Osteoblast (primary cell): Measurements from ENCODE around the gene DENND2A. TPM values are rescaled to one million over a fixed set of nuclear protein-coding genes. Genes with fewer than 3 reads are reported as not detected.

Experiments
- DNase-seq: peaks from one replicate; pipeline ENCODE4 v3.0.0; 2011; ENCODE audit warnings: low spot score, mixed read lengths; ENCODE audit not compliant: insufficient read length; ENCODE audit errors: missing footprints
- H2AFZ ChIP-seq: 2 replicates; pipeline ENCODE4 v1.6.0; 2011; ENCODE audit warnings: mild to moderate bottlenecking, low read length
- H3K27ac ChIP-seq: 2 replicates; pipeline ENCODE4 v1.5.1; 2011; ENCODE audit warnings: mild to moderate bottlenecking, low read depth, low read length, moderate library complexity
- H3K27me3 ChIP-seq: 2 replicates; pipeline ENCODE4 v1.6.0; 2012; ENCODE audit warnings: mild to moderate bottlenecking, control low read depth, inconsistent platforms, low read length, moderate library complexity; ENCODE audit not compliant: insufficient read depth
- H3K36me3 ChIP-seq: 2 replicates; pipeline ENCODE4 v1.5.1; 2011; ENCODE audit warnings: mild to moderate bottlenecking, low read length, control low read depth, moderate library complexity; ENCODE audit not compliant: insufficient read depth
- H3K4me1 ChIP-seq: 2 replicates; pipeline ENCODE4 v1.5.1; 2011; ENCODE audit warnings: mild to moderate bottlenecking, low read length, control low read depth, moderate library complexity; ENCODE audit not compliant: insufficient read depth
- H3K4me2 ChIP-seq: 2 replicates; pipeline ENCODE4 v1.6.0; 2011; ENCODE audit warnings: mild to moderate bottlenecking, low read length; ENCODE audit not compliant: insufficient read depth
- H3K4me3 ChIP-seq: fragments of 200-600 bp; sonication (generic); 3 replicates; pipeline ENCODE4 v1.5.1; 2012; ENCODE audit warnings: mild to moderate bottlenecking, low read length, inconsistent platforms; ENCODE audit not compliant: insufficient read depth
- H3K79me2 ChIP-seq: 2 replicates; pipeline ENCODE4 v1.6.0; 2012; ENCODE audit warnings: mild to moderate bottlenecking, low read length, control low read depth, inconsistent platforms; ENCODE audit not compliant: insufficient read depth
- H3K9me3 ChIP-seq: 2 replicates; pipeline ENCODE4 v1.5.1; 2011; ENCODE audit warnings: low read depth, low read length, control low read depth
- H4K20me1 ChIP-seq: 2 replicates; pipeline ENCODE4 v1.6.0; 2012; ENCODE audit warnings: mild to moderate bottlenecking, low read length, control low read depth; ENCODE audit not compliant: insufficient read depth
- total RNA-seq: library from RNA; depleted of rRNA; stranded (reverse); fragments of >200 nt; gene quantifications from 2 replicates; pipeline ENCODE4 v1.2.3, GENCODE V29; 2012
- TF ChIP-seq, protein P1 (sequence below): IDR thresholded peaks from 2 replicates; pipeline ENCODE4 v1.5.1; 2011; ENCODE audit warnings: mild to moderate bottlenecking, low read depth, low read length, moderate library complexity; ENCODE audit errors: extremely low read depth

Gene DENND2A
- total RNA-seq, 1 donor, result 0.36 TPM

GRCh38 chr7:140675726-140676125 lies 35.1 kb upstream of the DENND2A start:
- no peaks in the 10 kb centered on the region for H3K27me3 ChIP-seq
- no peaks in the 10 kb centered on the region for H3K79me2 ChIP-seq
- H2AFZ ChIP-seq, result no peak overlapping the region
- no peak overlapping the region for H3K27ac ChIP-seq
- TF ChIP-seq, protein P1, sequence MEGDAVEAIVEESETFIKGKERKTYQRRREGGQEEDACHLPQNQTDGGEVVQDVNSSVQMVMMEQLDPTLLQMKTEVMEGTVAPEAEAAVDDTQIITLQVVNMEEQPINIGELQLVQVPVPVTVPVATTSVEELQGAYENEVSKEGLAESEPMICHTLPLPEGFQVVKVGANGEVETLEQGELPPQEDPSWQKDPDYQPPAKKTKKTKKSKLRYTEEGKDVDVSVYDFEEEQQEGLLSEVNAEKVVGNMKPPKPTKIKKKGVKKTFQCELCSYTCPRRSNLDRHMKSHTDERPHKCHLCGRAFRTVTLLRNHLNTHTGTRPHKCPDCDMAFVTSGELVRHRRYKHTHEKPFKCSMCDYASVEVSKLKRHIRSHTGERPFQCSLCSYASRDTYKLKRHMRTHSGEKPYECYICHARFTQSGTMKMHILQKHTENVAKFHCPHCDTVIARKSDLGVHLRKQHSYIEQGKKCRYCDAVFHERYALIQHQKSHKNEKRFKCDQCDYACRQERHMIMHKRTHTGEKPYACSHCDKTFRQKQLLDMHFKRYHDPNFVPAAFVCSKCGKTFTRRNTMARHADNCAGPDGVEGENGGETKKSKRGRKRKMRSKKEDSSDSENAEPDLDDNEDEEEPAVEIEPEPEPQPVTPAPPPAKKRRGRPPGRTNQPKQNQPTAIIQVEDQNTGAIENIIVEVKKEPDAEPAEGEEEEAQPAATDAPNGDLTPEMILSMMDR, result no peak
- DNase-seq, result no peak
- H3K4me1 ChIP-seq, result peaks cover 8% of the 10 kb centered on the region
- peak overlapping the region; percentile 3 for H3K4me2 ChIP-seq
- H4K20me1 ChIP-seq, result peaks cover 4% of the 10 kb centered on the region
- peaks cover 2% of the 10 kb centered on the region for H3K36me3 ChIP-seq
- H3K4me3 ChIP-seq, result no peak overlapping the region
- H3K9me3 ChIP-seq, result no peaks in the 10 kb centered on the region

DNA sequence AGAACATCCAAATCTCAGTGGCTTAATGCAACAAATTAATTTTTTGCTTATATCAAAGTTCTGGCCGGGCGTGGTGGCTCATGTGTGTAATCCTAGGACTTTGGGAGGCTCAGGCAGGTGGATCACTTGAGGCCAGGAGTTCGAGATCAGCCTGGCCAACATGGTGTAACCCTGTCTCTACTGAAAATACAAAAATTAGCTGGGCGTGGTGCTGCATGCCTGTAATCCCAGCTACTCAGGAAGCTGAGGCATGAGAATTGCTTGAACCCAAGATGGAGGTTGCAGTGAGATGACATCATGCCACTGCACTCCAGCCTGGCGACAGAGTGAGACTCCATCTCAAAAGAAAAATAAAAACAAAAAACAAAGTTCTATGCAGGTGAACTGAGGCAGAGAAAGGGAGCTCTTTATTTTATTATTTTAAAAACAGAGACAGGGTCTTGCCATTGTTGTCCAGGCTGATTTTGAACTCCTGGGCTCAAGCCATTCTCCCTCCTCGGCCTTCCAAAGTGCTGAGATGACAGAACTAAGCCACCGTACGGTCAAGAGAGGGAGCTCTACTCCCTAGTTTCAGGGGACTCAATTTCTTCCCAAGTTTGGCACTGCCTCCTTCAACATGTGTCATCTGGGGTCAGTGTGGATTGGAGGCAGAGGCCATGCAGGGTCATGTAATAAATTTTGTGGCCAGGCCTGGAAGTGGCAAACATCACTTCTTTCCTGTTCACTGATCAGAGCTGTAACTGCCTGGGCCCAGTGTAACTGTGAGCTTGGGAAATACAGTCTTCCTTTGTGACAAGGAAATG lies 34.5 kb upstream of the DENND2A start:
- peak overlapping the region; percentile 56 for H2AFZ ChIP-seq

DNA sequence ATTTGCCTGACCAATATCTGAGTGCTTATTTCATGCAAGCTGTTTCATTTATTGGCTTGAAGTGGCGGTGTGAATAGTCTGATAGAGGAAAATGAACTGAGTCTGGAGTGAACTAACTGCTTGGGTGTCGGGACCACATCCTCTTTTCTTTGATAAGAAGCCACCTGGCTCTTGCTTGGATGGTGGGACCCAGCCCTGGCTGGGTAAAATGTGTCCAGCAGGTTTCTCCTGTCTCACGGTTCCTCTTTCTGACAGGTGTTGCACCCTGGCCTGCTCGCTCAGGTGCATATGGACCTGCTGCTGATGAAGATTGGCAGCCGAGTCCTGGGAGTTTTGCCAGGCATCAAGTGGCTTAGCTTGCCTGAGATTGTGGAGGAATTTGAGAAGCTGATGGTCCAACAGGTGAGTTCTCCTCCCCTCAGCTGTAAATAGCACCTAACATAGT lies 33.8 kb upstream of the DENND2A start:
- H2AFZ ChIP-seq, result no peak overlapping the region
- peaks cover 4% of the 10 kb centered on the region for H4K20me1 ChIP-seq
- TF ChIP-seq, protein P1, result no peak
- no peaks in the 10 kb centered on the region for H3K27me3 ChIP-seq
- DNase-seq, result no peak
- no peaks in the 10 kb centered on the region for H3K79me2 ChIP-seq
- H3K4me2 ChIP-seq, result no peak overlapping the region
- no peak overlapping the region for H3K27ac ChIP-seq
- H3K36me3 ChIP-seq, result no peaks in the 10 kb centered on the region
- no peaks in the 10 kb centered on the region for H3K9me3 ChIP-seq
- H3K4me3 ChIP-seq, result peak overlapping the region; percentile 77
- H3K4me1 ChIP-seq, result peaks cover 8% of the 10 kb centered on the region

More for the DNA sequence above, 34.5 kb upstream of the DENND2A start:
- Histone ChIP-seq H3K4me3 (peak overlapping the region; percentile 39), H3K4me1 (peaks cover 8% of the 10 kb centered on the region), H4K20me1 (peaks cover 4% of the 10 kb centered on the region), H3K27ac (no peak overlapping the region), H3K36me3 (no peaks in the 10 kb centered on the region), H3K79me2 (no peaks in the 10 kb centered on the region), H3K4me2 (peak overlapping the region; percentile 3), H3K27me3 (no peaks in the 10 kb centered on the region), H3K9me3 (no peaks in the 10 kb centered on the region)
- DNase-seq, result peak; percentile 96
- TF ChIP-seq, protein P1, result peak; percentile 59

GRCh38 chr7:140673774-140674155 lies 33.2 kb upstream of the DENND2A start:
- peak overlapping the region; percentile 92 for H3K4me2 ChIP-seq
- H3K4me1 ChIP-seq, result peaks cover 8% of the 10 kb centered on the region
- no peaks in the 10 kb centered on the region for H3K27me3 ChIP-seq
- H4K20me1 ChIP-seq, result peaks cover 4% of the 10 kb centered on the region
- H3K36me3 ChIP-seq, result no peaks in the 10 kb centered on the region
- H3K27ac ChIP-seq, result no peak overlapping the region
- peak; percentile 89 for DNase-seq
- no peaks in the 10 kb centered on the region for H3K79me2 ChIP-seq
- no peaks in the 10 kb centered on the region for H3K9me3 ChIP-seq
- H3K4me3 ChIP-seq, result peak overlapping the region; percentile 77
- peak overlapping the region; percentile 90 for H2AFZ ChIP-seq
- TF ChIP-seq, protein P1, result no peak
